Esophagus muscularis mucosa (tissue), 3 donors: Measurements from ENCODE around the gene TAX1BP3.

ENCODE experiments used
- CTCF ChIP-seq, 3 experiments: fragments of 200-600 bp in 2 of 3; fragments of 450-650 bp in 1 of 3; sonication (generic) in 2 of 3; IDR thresholded peaks; one replicate each; pipeline ENCODE4 v1.5.1; 2017 to 2019; ENCODE audit warnings: antibody characterized with exemption in 3 of 3, mild to moderate bottlenecking in 2 of 3, moderate library complexity in 1 of 3
- POLR2A ChIP-seq: fragments of 450-650 bp; IDR thresholded peaks from one replicate; pipeline ENCODE4 v1.6.1; 2017; ENCODE audit warnings: antibody characterized with exemption, moderate library complexity, mild to moderate bottlenecking, low read depth
- POLR2AphosphoS5 ChIP-seq, 2 donors: sonication (generic); formaldehyde crosslinking; IDR thresholded peaks; one replicate each; pipeline ENCODE4 v1.6.1; 2017; ENCODE audit warnings: antibody characterized with exemption in 2 of 2

DNA sequence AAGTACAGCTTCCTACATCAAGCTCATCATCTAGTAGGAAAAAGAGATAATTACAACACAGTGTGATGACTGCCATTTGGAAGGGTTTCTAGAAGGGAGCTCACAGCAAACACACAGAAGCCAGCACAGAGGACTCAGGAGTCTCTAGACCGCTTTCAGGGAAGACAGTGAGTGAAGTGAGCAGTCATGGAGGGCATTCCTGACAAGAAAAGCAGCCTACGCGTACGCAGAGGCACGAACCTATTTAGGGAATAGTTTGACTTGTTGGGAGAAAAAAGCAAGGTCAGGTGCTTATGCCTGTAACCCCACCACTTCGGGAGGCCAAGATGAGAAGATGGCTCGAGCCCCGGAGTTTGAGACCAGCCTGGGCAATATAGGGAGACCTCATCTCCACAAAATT is 46.9 kb upstream of the TAX1BP3 start:
- no peak for TF ChIP-seq POLR2A
- TF ChIP-seq CTCF (IDR thresholded peaks at IDR 0.05): no peak
- no peak for TF ChIP-seq POLR2AphosphoS5 (IDR thresholded peaks at IDR 0.05)
